Measurements from ENCODE around the gene SLC25A43.
"Not testable (repeated sequence)": the region's sequence is repeated elsewhere in the genome, so short reads cannot be mapped to it uniquely, and the experiment has no call there.

SLC25A43 gene

GRCh38 chrX:119468551-119469312 is 69.6 kb downstream of the SLC25A43 start:
- peak; percentile 89 for DNase-seq

GRCh38 chrX:119469313-119469635 is 70.1 kb downstream of the SLC25A43 start:
- DNase-seq: no peak

- DNase-seq: no peak
These were observed 75.7 kb downstream of the SLC25A43 start for GRCh38 chrX:119474615-119475388.

- no peak for DNase-seq
These were observed 76.4 kb downstream of the SLC25A43 start for GRCh38 chrX:119475389-119476101.

- DNase-seq: no peak
These were observed 78.7 kb downstream of the SLC25A43 start for GRCh38 chrX:119477812-119478232.

GRCh38 chrX:119478504-119478903 is 79.4 kb downstream of the SLC25A43 start:
- DNase-seq: no peak

- no peak for DNase-seq
These were observed 80.7 kb downstream of the SLC25A43 start for GRCh38 chrX:119479845-119480244.

GRCh38 chrX:119481323-119481801 is 82.2 kb downstream of the SLC25A43 start:
- no peak for DNase-seq

GRCh38 chrX:119482041-119482440 is 82.9 kb downstream of the SLC25A43 start:
- no peak for DNase-seq

GRCh38 chrX:119482481-119483480 is 83.6 kb downstream of the SLC25A43 start:
- peak; percentile 72 for DNase-seq

GRCh38 chrX:119486745-119487144 is 87.6 kb downstream of the SLC25A43 start:
- DNase-seq: no peak

GRCh38 chrX:119487766-119488165 is 88.6 kb downstream of the SLC25A43 start:
- not testable (repeated sequence) for DNase-seq

GRCh38 chrX:119488749-119489148 is 89.6 kb downstream of the SLC25A43 start:
- DNase-seq: peak; percentile 57

GRCh38 chrX:119489212-119490074 is 90.3 kb downstream of the SLC25A43 start:
- no peak for DNase-seq

GRCh38 chrX:119492463-119492862 is 93.3 kb downstream of the SLC25A43 start:
- DNase-seq: no peak

GRCh38 chrX:119493851-119494495 is 94.8 kb downstream of the SLC25A43 start:
- not testable (repeated sequence) for DNase-seq

- peak; percentile 34 for DNase-seq
These were observed 96.9 kb downstream of the SLC25A43 start for GRCh38 chrX:119495734-119496726.

- DNase-seq: no peak
These were observed 98.0 kb downstream of the SLC25A43 start for GRCh38 chrX:119497185-119497584.

All from CD4-positive, alpha-beta T cell treated with Interleukin-6 for 4 hours (primary cell).